Spleen (tissue), 11 donors: ENCODE measurements around the gene MAGI3. TPM values are rescaled to one million over a fixed set of nuclear protein-coding genes. Genes with fewer than 3 reads are reported as not detected.

Experiments used
- DNase-seq: peaks from one replicate; pipeline ENCODE4 v3.0.0-alpha.2; 2020
- H3K27ac ChIP-seq, 8 donors: fragments of 200-600 bp; sonication (generic) in 7 of 8; 1 replicate in 4 of 8; 2 replicates in 4 of 8; pipeline versions ENCODE4 v1.5.0 to v1.8.0; 2016 to 2021; ENCODE audit warnings: inconsistent platforms in 4 of 8, mild to moderate bottlenecking in 4 of 8, moderate library complexity in 1 of 8
- H3K27me3 ChIP-seq, 7 donors: fragments of 200-600 bp; sonication (generic) in 6 of 7; replicated peaks in 1 of 7; 1 replicate in 4 of 7; 2 replicates in 3 of 7; pipeline versions ENCODE4 v1.5.0 to v1.8.0; 2016 to 2021; ENCODE audit warnings: inconsistent platforms in 3 of 7, mild to moderate bottlenecking in 1 of 7
- H3K36me3 ChIP-seq, 6 donors: fragments of 200-600 bp; sonication (generic) in 5 of 6; 1 replicate in 4 of 6; 2 replicates in 2 of 6; pipeline versions ENCODE4 v1.5.0 to v1.8.0; 2016 to 2021; ENCODE audit warnings: inconsistent platforms in 2 of 6
- H3K4me1 ChIP-seq, 6 donors: fragments of 200-600 bp; sonication (generic) in 5 of 6; 1 replicate in 3 of 6; 2 replicates in 3 of 6; pipeline versions ENCODE4 v1.5.0 to v1.8.0; 2016 to 2021; ENCODE audit warnings: inconsistent platforms in 3 of 6
- H3K4me3 ChIP-seq, 8 donors: fragments of 200-600 bp; sonication (generic) in 7 of 8; 1 replicate in 4 of 8; 2 replicates in 4 of 8; pipeline versions ENCODE4 v1.5.0 to v1.8.0; 2016 to 2021; ENCODE audit warnings: inconsistent platforms in 4 of 8, mild to moderate bottlenecking in 4 of 8, moderate library complexity in 2 of 8
- H3K9me3 ChIP-seq, 8 donors: fragments of 200-600 bp; sonication (generic) in 7 of 8; 1 replicate in 4 of 8; 2 replicates in 4 of 8; pipeline versions ENCODE4 v1.5.0 to v1.8.0; 2016 to 2021; ENCODE audit warnings: inconsistent platforms in 4 of 8
- POLR2A ChIP-seq, 3 donors: fragments of 450-650 bp; IDR thresholded peaks; one replicate each; pipeline ENCODE4 v1.5.1; 2017; ENCODE audit warnings: antibody characterized with exemption in 3 of 3, mild to moderate bottlenecking in 1 of 3
- POLR2AphosphoS5 ChIP-seq, 3 donors: sonication (generic); formaldehyde crosslinking; IDR thresholded peaks; one replicate each; pipeline ENCODE4 v1.5.1; 2017; ENCODE audit warnings: antibody characterized with exemption in 3 of 3
- WGBS, 5 donors: extraction: QIAGEN DNeasy Blood & Tissue Kit in 3 of 5; methylation state at CpG; one replicate each; pipeline versions ENCODE4 v1.1.5 to v1.1.7; 2013 to 2018; 5-methylcytosine and 5-hydroxymethylcytosine counted together
- intact Hi-C: fragments of 100-400 bp; cut with DNase I; formaldehyde crosslinking; loops from one replicate; pipeline ENCODE4 v1.15.0; 2023; ENCODE audit warnings: low total_unique reads
- polyA plus RNA-seq, 3 donors: library from polyadenylated mRNA; stranded (reverse); fragments of 200-250 nt; gene quantifications; one replicate each; pipeline ENCODE4 v1.2.1, GENCODE V29; 2013
- total RNA-seq, 7 donors: library from RNA; depleted of rRNA in 3 of 7; stranded (reverse); fragments of >200 nt in 3 of 7; fragmentation: NEBNext Ultra II Directional in 4 of 7; extraction: Animal tissue kit (Norgen Biotek cat#: 25700) in 4 of 7; gene quantifications; one replicate each; pipeline versions ENCODE4 v1.1.0 to v1.2.1, GENCODE V29; 2016 to 2021
- TF ChIP-seq, protein P1 (sequence below), 11 experiments: fragments of 200-600 bp in 7 of 11; fragments of 450-650 bp in 4 of 11; sonication (generic) in 4 of 11; IDR thresholded peaks in 8 of 11; conservative IDR thresholded peaks in 3 of 11; 1 replicate in 7 of 11; 2 replicates in 4 of 11; pipeline versions ENCODE4 v1.4.0 to v1.8.0; 2016 to 2021; ENCODE audit warnings: antibody characterized with exemption in 11 of 11, inconsistent platforms in 4 of 11, mild to moderate bottlenecking in 1 of 11
- donor health status: healthy with polysubstance abuse.
- donor health status: DM: no; HTN: no; CAD: no; lungs with moderate emphysema.
- donor health status: DM: no; HTN: no; CAD: no.
- donor health status: Bipolar disorder and iron deficiency.
- donor health status: healthy.
- donor health status: DM: no; HTN: no; CAD: no.
- donor health status: DM: yes; HTN: yes; CAD: no.

MAGI3 gene
- total and polyA plus RNA-seq, 10 donors = 0.74 to 16.3 (median 9.9) TPM

DNA sequence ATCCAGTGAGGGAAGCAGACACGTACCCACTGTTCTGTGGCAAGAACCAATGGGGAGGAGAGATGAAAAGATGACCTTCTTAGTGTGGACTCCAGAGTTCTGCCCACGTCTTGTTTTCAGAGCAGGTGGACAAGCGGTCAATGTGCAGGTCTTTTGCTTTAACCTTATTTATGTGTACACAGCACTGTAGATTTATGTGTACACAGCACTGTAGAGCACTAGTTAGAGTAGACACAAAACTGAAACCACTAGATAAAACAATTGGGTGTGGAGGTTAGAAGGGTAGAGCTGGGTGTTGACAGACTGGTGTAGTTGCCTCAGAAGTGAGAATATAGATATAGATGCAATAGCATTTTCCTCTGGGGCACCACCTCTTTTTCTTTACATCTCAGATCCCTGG lies 150.0 kb downstream of the MAGI3 start:
- TF ChIP-seq, protein P1, sequence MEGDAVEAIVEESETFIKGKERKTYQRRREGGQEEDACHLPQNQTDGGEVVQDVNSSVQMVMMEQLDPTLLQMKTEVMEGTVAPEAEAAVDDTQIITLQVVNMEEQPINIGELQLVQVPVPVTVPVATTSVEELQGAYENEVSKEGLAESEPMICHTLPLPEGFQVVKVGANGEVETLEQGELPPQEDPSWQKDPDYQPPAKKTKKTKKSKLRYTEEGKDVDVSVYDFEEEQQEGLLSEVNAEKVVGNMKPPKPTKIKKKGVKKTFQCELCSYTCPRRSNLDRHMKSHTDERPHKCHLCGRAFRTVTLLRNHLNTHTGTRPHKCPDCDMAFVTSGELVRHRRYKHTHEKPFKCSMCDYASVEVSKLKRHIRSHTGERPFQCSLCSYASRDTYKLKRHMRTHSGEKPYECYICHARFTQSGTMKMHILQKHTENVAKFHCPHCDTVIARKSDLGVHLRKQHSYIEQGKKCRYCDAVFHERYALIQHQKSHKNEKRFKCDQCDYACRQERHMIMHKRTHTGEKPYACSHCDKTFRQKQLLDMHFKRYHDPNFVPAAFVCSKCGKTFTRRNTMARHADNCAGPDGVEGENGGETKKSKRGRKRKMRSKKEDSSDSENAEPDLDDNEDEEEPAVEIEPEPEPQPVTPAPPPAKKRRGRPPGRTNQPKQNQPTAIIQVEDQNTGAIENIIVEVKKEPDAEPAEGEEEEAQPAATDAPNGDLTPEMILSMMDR (IDR thresholded peaks at IDR 0.05 in 8 of 11, conservative IDR thresholded peaks at IDR 0.05 in 3 of 11) = no peak
- TF ChIP-seq POLR2AphosphoS5 (IDR thresholded peaks at IDR 0.05) (no peak), POLR2A (IDR thresholded peaks at IDR 0.05) (no peak)
- H3K9me3 ChIP-seq = no peaks in the 10 kb centered on the region
- WGBS, 5 donors = 83 to 96% (median 89%) methylated on average over 3 of the region's 3 CpGs
- intact Hi-C loops = no loop called here
- H3K4me1 ChIP-seq = no peaks in the 10 kb centered on the region
- DNase-seq = no peak
- H3K27ac ChIP-seq = no peak overlapping the region
- no peaks in the 10 kb centered on the region for H3K27me3 ChIP-seq
- H3K36me3 ChIP-seq = no peaks in the 10 kb centered on the region
- H3K4me3 ChIP-seq = no peak overlapping the region

DNA sequence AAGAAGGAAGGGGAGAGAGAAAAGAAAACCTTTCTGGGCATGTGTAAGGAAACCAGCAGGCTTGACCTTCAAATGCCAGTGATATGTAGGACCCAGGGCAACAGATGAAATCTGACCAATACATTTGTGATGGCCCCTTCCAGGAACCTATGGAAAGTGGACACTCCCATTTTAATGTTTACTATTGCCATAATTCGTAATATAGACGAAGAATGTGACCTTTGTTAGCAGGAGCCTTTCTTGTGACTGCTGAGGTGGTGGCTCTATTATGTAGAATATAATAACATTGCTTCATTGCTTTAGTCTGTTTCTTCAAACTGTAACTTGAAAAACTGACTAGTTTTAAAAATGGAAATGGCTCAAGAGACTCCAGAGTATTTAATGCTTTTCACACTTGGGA lies 150.8 kb downstream of the MAGI3 start:
- intact Hi-C loops = no loop called here

DNA sequence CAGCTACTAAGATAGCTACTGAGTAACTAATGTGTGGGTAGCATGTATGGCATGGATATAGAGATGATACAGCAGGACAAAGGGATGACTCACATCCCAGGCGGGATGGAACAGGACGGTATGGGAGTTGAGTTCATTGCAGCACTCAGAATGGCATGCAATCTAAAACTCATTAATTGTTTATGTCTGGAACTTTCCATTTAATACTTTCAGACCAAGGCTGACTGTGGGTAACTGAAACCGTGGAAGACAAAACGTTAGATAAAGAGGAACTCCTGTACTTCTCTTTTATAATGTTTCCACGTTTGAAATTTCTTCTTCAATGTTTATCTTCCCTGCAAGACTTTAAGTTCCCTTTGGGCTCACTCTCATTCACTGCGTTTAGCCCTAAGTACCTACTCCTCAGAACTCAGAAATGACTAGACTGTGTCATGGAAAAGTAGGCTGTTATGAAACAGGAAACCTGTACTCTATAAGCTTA lies 151.9 kb downstream of the MAGI3 start:
- Histone ChIP-seq H3K36me3 (no peaks in the 10 kb centered on the region), H3K4me1 (no peaks in the 10 kb centered on the region), H3K27me3 (no peaks in the 10 kb centered on the region), H3K27ac (no peak overlapping the region), H3K4me3 (no peak overlapping the region), H3K9me3 (no peaks in the 10 kb centered on the region)
- intact Hi-C loops = no loop called here
- 61 to 73% (median 69%) methylated on average over 6 of the region's 6 CpGs for WGBS, 5 donors
- TF ChIP-seq, protein P1 (IDR thresholded peaks at IDR 0.05 in 8 of 11, conservative IDR thresholded peaks at IDR 0.05 in 3 of 11) = no peak
- TF ChIP-seq POLR2AphosphoS5 (IDR thresholded peaks at IDR 0.05) (no peak), POLR2A (IDR thresholded peaks at IDR 0.05) (no peak)
- DNase-seq = no peak

More for the DNA sequence above, 150.8 kb downstream of the MAGI3 start:
- Histone ChIP-seq H3K27ac (no peak overlapping the region), H3K4me3 (no peak overlapping the region), H3K4me1 (no peaks in the 10 kb centered on the region), H3K36me3 (no peaks in the 10 kb centered on the region), H3K9me3 (no peaks in the 10 kb centered on the region), H3K27me3 (no peaks in the 10 kb centered on the region)
- no peak for DNase-seq
- 69 to 92% (median 86%) methylated on average over 2 of the region's 2 CpGs for WGBS, 5 donors
- TF ChIP-seq POLR2A (IDR thresholded peaks at IDR 0.05) = no peak
- no peak for TF ChIP-seq POLR2AphosphoS5 (IDR thresholded peaks at IDR 0.05)
- TF ChIP-seq, protein P1 (IDR thresholded peaks at IDR 0.05 in 8 of 11, conservative IDR thresholded peaks at IDR 0.05 in 3 of 11) = no peak

DNA sequence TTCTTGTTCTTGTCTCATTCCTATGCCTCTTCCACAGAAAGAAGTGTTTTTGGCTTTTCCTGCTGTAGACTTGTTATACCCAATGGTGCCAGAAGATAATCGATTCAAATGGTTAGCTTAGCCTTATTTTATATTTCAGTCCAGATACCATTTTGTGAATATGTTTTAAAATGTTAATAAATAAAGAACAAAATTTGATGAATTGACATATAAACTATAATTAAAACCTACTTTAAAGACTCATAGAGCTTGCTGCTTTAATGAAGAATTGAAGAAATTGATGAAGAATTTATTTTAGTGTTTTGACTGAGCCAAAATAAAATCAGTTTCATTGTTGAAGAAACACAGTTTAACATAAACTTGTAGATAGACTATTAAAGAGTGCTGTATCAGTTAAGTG lies 152.8 kb downstream of the MAGI3 start:
- H3K4me3 ChIP-seq = no peak overlapping the region
- H3K36me3 ChIP-seq = no peaks in the 10 kb centered on the region
- H3K4me1 ChIP-seq = no peaks in the 10 kb centered on the region
- intact Hi-C loops = no loop called here
- DNase-seq = no peak
- 92 to 97% (median 96%) methylated on average over 1 of the region's 1 CpG for WGBS, 5 donors
- TF ChIP-seq POLR2A (IDR thresholded peaks at IDR 0.05) (no peak), POLR2AphosphoS5 (IDR thresholded peaks at IDR 0.05) (no peak)
- TF ChIP-seq, protein P1 (IDR thresholded peaks at IDR 0.05 in 8 of 11, conservative IDR thresholded peaks at IDR 0.05 in 3 of 11) = no peak
- no peaks in the 10 kb centered on the region for H3K27me3 ChIP-seq
- no peak overlapping the region for H3K27ac ChIP-seq
- H3K9me3 ChIP-seq = no peaks in the 10 kb centered on the region
